ENCODE data around the gene TSPAN17. TPM values are rescaled to one million over a fixed set of nuclear protein-coding genes. Genes with fewer than 3 reads are reported as not detected.

The TSPAN17 gene
- total RNA-seq, 4 donors from 2014 or later: 16.4 to 36.4 (median 30.6) TPM

- Histone ChIP-seq H3K27me3 (no peaks in the 10 kb centered on the region), H3K4me1 (peaks cover 15 to 34% (median 19%) of the 10 kb centered on the region in 3 donors), H3K9me3 (no peaks in the 10 kb centered on the region), H3K36me3 (no peaks in the 10 kb centered on the region), H3K27ac (no peak overlapping the region), H3K4me3 (no peak overlapping the region)
- no peak for DNase-seq
- intact Hi-C loops (cut with DNase I): no loop called here
- 89 to 90% methylated on average over 19 of the region's 22 CpGs for WGBS, 2 donors
- TF ChIP-seq POLR2A (IDR thresholded peaks at IDR 0.05) (no peak), CTCF (IDR thresholded peaks at IDR 0.05) (no peak)
Observed at GRCh38 chr5:176644878-176645670, 2.2 kb upstream of the TSPAN17 start.

GRCh38 chr5:176646049-176646706 lies 1.1 kb upstream of the TSPAN17 start:
- H3K9me3 ChIP-seq: no peaks in the 10 kb centered on the region
- no peak for DNase-seq
- H3K4me1 ChIP-seq: peaks cover 21 to 44% (median 23%) of the 10 kb centered on the region in 3 donors
- H3K27me3 ChIP-seq: no peaks in the 10 kb centered on the region
- H3K27ac ChIP-seq: peak overlapping the region; percentile 57 to 84 (median 80)
- TF ChIP-seq POLR2A (IDR thresholded peaks at IDR 0.05) (no peak), CTCF (IDR thresholded peaks at IDR 0.05) (no peak)
- H3K36me3 ChIP-seq: no peaks in the 10 kb centered on the region
- intact Hi-C loops (cut with DNase I): no loop called here
- 82 to 90% methylated on average over 4 to 7 of the region's 7 CpGs for WGBS, 2 donors
- H3K4me3 ChIP-seq: peak overlapping the region in 3 of 4 donors; percentile 65 to 82 (median 73)

GRCh38 chr5:176646707-176647029 lies 616 bp upstream of the TSPAN17 start:
- Histone ChIP-seq H3K4me3 (peak overlapping the region; percentile 54 to 82 (median 69)), H3K9me3 (no peaks in the 10 kb centered on the region), H3K27ac (peak overlapping the region; percentile 57 to 84 (median 80)), H3K36me3 (no peaks in the 10 kb centered on the region), H3K27me3 (no peaks in the 10 kb centered on the region), H3K4me1 (peaks cover 21 to 46% (median 23%) of the 10 kb centered on the region in 3 donors)
- DNase-seq: no peak
- intact Hi-C loops (cut with DNase I): no loop called here
- WGBS, 2 donors: 17 to 23% methylated on average over 3 to 6 of the region's 11 CpGs
- TF ChIP-seq POLR2A (IDR thresholded peaks at IDR 0.05) (no peak), CTCF (IDR thresholded peaks at IDR 0.05) (no peak)

GRCh38 chr5:176647843-176648473 lies 674 bp downstream of the TSPAN17 start:
- WGBS, 2 donors: 0 to 20% methylated on average over 1 of the region's 20 CpGs
- Histone ChIP-seq H3K9me3 (no peaks in the 10 kb centered on the region), H3K27me3 (no peaks in the 10 kb centered on the region), H3K36me3 (peaks cover 0 to 6% (median under 1%) of the 10 kb centered on the region in 3 donors), H3K27ac (peak overlapping the region; percentile 71 to 85 (median 80)), H3K4me3 (peak overlapping the region; percentile 54 to 82 (median 69)), H3K4me1 (peaks cover 21 to 47% (median 23%) of the 10 kb centered on the region in 3 donors)
- intact Hi-C loops (cut with DNase I): no loop called here
- TF ChIP-seq POLR2A (IDR thresholded peaks at IDR 0.05) (no peak), CTCF (IDR thresholded peaks at IDR 0.05) (no peak)
- no peak for DNase-seq

All from esophagus squamous epithelium (tissue), 5 donors.